Kidney (tissue), 14 donors: ENCODE results near the gene SOBP. TPM values are rescaled to one million over a fixed set of nuclear protein-coding genes. Genes with fewer than 3 reads are reported as not detected.
A peak's percentile ranks its signal among the peaks of the same experiment; 100 is the strongest.

Source experiments
- DNase-seq, 5 donors: peaks; one replicate each; pipeline ENCODE4 v3.0.0-alpha.2; 2013 to 2020
- FAIRE-seq: peaks from 2 replicates; lab custom pipeline; 2012; peaks lifted over from hg19 to GRCh38; lab: Jason Lieb, UNC
- H3K27ac ChIP-seq, 2 donors: one replicate each; pipeline ENCODE4 v1.7.0; 2013; ENCODE audit warnings: low read depth in 2 of 2, low read length in 2 of 2, inconsistent platforms in 1 of 2
- H3K27me3 ChIP-seq: one replicate; pipeline ENCODE4 v1.7.1; 2013; ENCODE audit warnings: low read length, inconsistent platforms; ENCODE audit not compliant: control insufficient read depth, insufficient read depth
- H3K36me3 ChIP-seq, 3 donors: one replicate each; pipeline versions ENCODE4 v1.7.0 to v1.7.1; 2013; ENCODE audit warnings: low read length in 3 of 3, control low read depth in 1 of 3, inconsistent platforms in 1 of 3; ENCODE audit not compliant: insufficient read depth in 3 of 3, control insufficient read depth in 2 of 3
- H3K4me1 ChIP-seq, 3 donors: one replicate each; pipeline versions ENCODE4 v1.7.0 to v1.7.1; 2013; ENCODE audit warnings: low read length in 3 of 3, inconsistent platforms in 1 of 3, low read depth in 1 of 3; ENCODE audit not compliant: control insufficient read depth in 2 of 3, insufficient read depth in 2 of 3
- H3K4me3 ChIP-seq, 3 donors: one replicate each; pipeline versions ENCODE4 v1.7.0 to v1.8.1; 2013; ENCODE audit warnings: low read length in 3 of 3, control low read depth in 1 of 3, inconsistent platforms in 1 of 3
- H3K9ac ChIP-seq, 3 donors: one replicate each; pipeline versions ENCODE4 v1.7.0 to v1.7.1; 2013; ENCODE audit warnings: low read length in 3 of 3, control low read depth in 1 of 3, inconsistent platforms in 1 of 3
- H3K9me3 ChIP-seq, 3 donors: one replicate each; pipeline versions ENCODE4 v1.7.0 to v1.7.1; 2013; ENCODE audit warnings: low read length in 3 of 3, control low read depth in 1 of 3, inconsistent platforms in 1 of 3; ENCODE audit not compliant: control insufficient read depth in 2 of 3, insufficient read depth in 1 of 3
- intact Hi-C: fragments of 100-400 bp; cut with DNase I; formaldehyde crosslinking; loops from one replicate; pipeline ENCODE4 v1.11.1; 2022
- polyA plus RNA-seq: library from polyadenylated mRNA; stranded (reverse); fragments of 350-450 nt; fragmentation: Illumina TruSeq; extraction: RNeasy Lipid Tissue Mini Kit (QIAGEN cat#74804); gene quantifications from one replicate; pipeline ENCODE4 v1.2.3, GENCODE V29; 2014; ENCODE audit warnings: low read depth, low replicate concordance; ENCODE audit not compliant: insufficient read depth
- total RNA-seq: library from RNA; stranded (reverse); fragmentation: NEBNext Ultra II Directional; extraction: Animal tissue kit (Norgen Biotek cat#: 25700); gene quantifications from one replicate; pipeline ENCODE4 v1.2.1, GENCODE V29; 2021
- TF ChIP-seq, protein P1 (sequence below): IDR thresholded peaks from 3 replicates; pipeline ENCODE4 v1.5.1; 2012; ENCODE audit warnings: mild to moderate bottlenecking, moderate library complexity, borderline replicate concordance; ENCODE audit not compliant: insufficient read depth; ENCODE audit errors: extremely low read depth
- donor health status: control.
- donor health status: control.
- donor health status: control.
- donor health status: control.
- donor health status: control.
- donor health status: DM: yes; HTN: yes; CAD: no.
- donor health status: Normal renal cell carcinoma (clear cell type).

Gene SOBP
- total and polyA plus RNA-seq, 2 donors from 2014 or later = 5.4 to 9.5 TPM

DNA sequence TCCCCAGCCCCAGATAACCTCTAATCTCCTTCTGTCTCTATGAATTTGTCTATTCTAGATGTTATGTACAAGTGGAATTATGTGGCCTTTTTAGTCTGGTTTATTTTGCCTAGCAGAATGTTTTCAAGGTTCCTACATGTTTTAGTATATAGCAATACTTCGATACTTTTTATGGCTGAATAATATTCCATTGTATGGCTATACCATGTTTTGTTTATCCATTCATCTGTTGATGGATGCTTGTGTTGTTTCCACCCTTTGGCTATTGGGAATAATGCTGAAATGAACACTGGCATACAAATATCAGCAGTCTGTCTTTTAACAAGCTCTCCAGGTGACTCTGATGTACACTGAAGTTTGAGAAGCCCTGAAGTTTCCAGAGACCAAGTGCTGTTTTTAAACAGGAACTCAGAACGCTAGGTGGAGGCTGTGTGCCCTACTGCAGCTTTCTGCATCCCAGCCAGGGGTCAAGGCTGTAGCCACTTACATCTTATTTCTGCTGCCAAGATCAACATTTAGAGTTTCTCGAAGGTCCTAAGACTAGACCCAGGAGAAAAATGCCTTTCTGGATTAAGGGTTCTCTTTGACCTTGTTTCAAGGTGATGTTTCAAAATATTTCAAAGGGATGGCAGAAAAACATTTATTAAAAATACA is 123.0 kb downstream of the SOBP start:
- H3K4me1 ChIP-seq = peaks cover 0 to 4% (median 4%) of the 10 kb centered on the region in 3 donors
- TF ChIP-seq, protein P1, sequence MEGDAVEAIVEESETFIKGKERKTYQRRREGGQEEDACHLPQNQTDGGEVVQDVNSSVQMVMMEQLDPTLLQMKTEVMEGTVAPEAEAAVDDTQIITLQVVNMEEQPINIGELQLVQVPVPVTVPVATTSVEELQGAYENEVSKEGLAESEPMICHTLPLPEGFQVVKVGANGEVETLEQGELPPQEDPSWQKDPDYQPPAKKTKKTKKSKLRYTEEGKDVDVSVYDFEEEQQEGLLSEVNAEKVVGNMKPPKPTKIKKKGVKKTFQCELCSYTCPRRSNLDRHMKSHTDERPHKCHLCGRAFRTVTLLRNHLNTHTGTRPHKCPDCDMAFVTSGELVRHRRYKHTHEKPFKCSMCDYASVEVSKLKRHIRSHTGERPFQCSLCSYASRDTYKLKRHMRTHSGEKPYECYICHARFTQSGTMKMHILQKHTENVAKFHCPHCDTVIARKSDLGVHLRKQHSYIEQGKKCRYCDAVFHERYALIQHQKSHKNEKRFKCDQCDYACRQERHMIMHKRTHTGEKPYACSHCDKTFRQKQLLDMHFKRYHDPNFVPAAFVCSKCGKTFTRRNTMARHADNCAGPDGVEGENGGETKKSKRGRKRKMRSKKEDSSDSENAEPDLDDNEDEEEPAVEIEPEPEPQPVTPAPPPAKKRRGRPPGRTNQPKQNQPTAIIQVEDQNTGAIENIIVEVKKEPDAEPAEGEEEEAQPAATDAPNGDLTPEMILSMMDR = no peak
- no peak overlapping the region for H3K9ac ChIP-seq
- H3K9me3 ChIP-seq = no peaks in the 10 kb centered on the region
- FAIRE-seq (no peak), DNase-seq (peak in 1 of 5 donors; percentile 29)
- intact Hi-C loops = no loop called here
- H3K36me3 ChIP-seq = no peaks in the 10 kb centered on the region
- H3K4me3 ChIP-seq = no peak overlapping the region
- H3K27me3 ChIP-seq = no peaks in the 10 kb centered on the region
- H3K27ac ChIP-seq = no peak overlapping the region

DNA sequence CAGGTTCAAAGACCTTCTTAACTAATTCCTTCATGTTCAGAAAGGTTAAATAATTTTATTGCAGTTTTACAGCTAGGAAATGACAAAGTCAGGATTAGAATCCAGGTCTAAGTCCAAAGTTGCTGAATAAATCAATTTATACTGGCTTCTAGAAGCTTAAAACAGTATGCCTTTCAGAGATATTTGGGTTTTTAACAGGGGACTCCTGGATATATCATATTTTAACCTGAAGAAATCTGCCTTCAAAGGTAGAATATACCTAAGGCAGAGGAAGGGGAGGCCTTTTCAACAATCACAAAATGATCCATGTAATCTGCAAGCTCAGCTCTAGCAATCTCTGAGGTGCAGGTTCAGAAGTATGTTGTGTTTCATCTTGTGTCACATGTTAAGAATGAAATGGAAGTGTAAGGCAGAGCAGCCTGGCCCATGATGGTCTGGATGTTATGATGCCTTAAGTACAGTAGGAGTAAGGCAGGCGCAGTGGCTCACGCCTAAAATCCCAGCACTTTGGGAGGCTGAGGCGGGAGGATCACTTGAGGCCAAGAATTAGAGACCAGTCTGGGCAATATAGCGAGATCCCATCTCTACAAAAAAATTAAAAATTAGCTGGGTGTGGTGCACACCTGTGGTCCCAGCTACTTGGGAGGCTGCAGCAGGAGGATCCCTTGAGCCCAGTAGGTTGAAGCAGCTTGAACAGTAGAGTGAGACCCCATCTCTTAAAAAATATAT is 123.9 kb downstream of the SOBP start:
- no peak overlapping the region for H3K27ac ChIP-seq
- no peaks in the 10 kb centered on the region for H3K36me3 ChIP-seq
- FAIRE-seq = no peak
- TF ChIP-seq, protein P1 = no peak
- no peak overlapping the region for H3K9ac ChIP-seq
- peaks cover 0 to 4% (median 4%) of the 10 kb centered on the region in 3 donors for H3K4me1 ChIP-seq
- H3K27me3 ChIP-seq = no peaks in the 10 kb centered on the region
- H3K4me3 ChIP-seq = no peak overlapping the region
- no peaks in the 10 kb centered on the region for H3K9me3 ChIP-seq
- intact Hi-C loops = no loop called here
- DNase-seq = no peak

DNA sequence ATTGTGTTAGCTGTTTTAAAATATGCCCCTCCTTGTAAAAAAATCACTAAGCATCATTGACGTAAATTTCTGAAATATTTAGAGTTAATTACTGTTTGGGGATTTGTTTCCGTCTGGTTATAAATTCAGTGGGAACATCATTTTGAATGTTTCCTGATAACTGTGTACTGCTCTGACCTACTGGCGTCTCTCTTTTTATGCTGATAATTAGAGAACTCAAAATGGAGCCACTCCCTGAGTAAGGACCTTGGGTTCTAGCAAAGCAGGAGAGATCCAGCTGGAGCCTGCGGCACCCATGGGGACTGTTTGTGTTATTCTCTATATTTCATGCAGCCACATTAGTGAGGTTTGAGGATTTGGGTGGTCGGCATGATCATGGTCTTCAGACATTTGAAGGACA is 124.9 kb downstream of the SOBP start:
- H3K9ac ChIP-seq = no peak overlapping the region
- H3K9me3 ChIP-seq = no peaks in the 10 kb centered on the region
- no peaks in the 10 kb centered on the region for H3K27me3 ChIP-seq
- no peak overlapping the region for H3K27ac ChIP-seq
- peaks cover 0 to 4% (median 4%) of the 10 kb centered on the region in 3 donors for H3K4me1 ChIP-seq
- no peak for DNase-seq
- FAIRE-seq = no peak
- no peak overlapping the region for H3K4me3 ChIP-seq
- H3K36me3 ChIP-seq = no peaks in the 10 kb centered on the region
- TF ChIP-seq, protein P1 = no peak
- intact Hi-C loops = no loop called here
